ENCODE measurements around the gene ARSG. TPM values are rescaled to one million over a fixed set of nuclear protein-coding genes. Genes with fewer than 3 reads are reported as not detected.

The ARSG gene
- total RNA-seq, 1 donor from 2014 or later: 1.6 TPM

DNA sequence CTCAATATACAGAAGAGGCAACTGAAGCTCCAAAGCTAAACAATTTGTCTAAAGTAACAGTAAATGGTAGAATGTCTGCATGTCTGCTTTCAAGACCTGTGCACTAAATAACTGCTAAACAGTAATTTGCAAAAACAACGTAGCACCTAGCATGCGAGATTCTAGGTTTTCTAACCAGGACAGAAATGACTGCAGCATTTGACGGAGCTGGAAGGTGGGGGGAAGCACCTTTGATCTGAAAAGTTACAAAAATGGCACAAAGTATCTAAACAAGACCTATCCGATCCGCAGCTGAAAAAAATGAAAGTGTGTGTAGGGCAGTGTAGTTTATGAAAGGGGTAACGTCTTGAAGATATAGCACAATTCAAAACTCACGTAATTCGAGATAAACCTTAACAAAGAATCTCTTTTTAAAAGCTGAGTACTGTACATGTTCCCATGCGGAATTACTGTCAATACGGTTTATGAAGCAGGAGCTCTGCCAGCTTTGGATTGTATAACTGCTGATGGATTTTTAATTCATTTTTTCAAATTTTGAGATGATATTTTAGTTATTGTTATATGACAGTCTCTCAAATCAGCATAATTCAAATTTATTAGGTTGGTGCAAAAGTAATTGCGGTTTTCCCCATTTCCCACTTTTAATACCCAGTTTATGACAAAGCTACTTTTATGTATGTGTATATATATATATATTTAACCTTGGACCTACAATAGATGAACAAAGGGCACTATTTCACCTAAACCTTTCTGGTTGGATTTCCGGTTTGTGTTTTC is 167.2 kb downstream of the ARSG start:
- H3K27ac ChIP-seq (ENCODE audit: low read depth, low read length): peak overlapping the region; percentile 92
- peak overlapping the region; percentile 83 to 89 (median 89) for H3K9ac ChIP-seq (ENCODE audit: low read depth in 1 of 3, low read length in 3 of 3)
- no peaks in the 10 kb centered on the region for H3K9me3 ChIP-seq (ENCODE audit: control insufficient read depth in 3 of 3, low read length in 3 of 3)
- H3K4me3 ChIP-seq (ENCODE audit: low read length in 3 of 3): peak overlapping the region; percentile 75 to 83 (median 78)
- peaks cover 40 to 60% (median 57%) of the 10 kb centered on the region in 3 donors for H3K4me1 ChIP-seq (ENCODE audit: control insufficient read depth in 3 of 3, insufficient read depth in 3 of 3, low read length in 3 of 3)
- H3K27me3 ChIP-seq (ENCODE audit: control insufficient read depth in 3 of 3, insufficient read depth in 3 of 3, low read length in 3 of 3): no peaks in the 10 kb centered on the region
- H3K36me3 ChIP-seq (ENCODE audit: control insufficient read depth in 3 of 3, insufficient read depth in 3 of 3, low read length in 3 of 3): no peaks in the 10 kb centered on the region

GRCh38 chr17:68459037-68459639 is 167.8 kb downstream of the ARSG start:
- Histone ChIP-seq H3K9me3 (ENCODE audit: control insufficient read depth in 3 of 3, low read length in 3 of 3) (no peaks in the 10 kb centered on the region), H3K36me3 (ENCODE audit: control insufficient read depth in 3 of 3, insufficient read depth in 3 of 3, low read length in 3 of 3) (no peaks in the 10 kb centered on the region), H3K27ac (ENCODE audit: low read depth, low read length) (peak overlapping the region; percentile 92), H3K9ac (ENCODE audit: low read depth in 1 of 3, low read length in 3 of 3) (peak overlapping the region; percentile 2 to 89 (median 4)), H3K4me1 (ENCODE audit: control insufficient read depth in 3 of 3, insufficient read depth in 3 of 3, low read length in 3 of 3) (peaks cover 40 to 54% (median 50%) of the 10 kb centered on the region in 3 donors), H3K4me3 (ENCODE audit: low read length in 3 of 3) (no peak overlapping the region), H3K27me3 (ENCODE audit: control insufficient read depth in 3 of 3, insufficient read depth in 3 of 3, low read length in 3 of 3) (no peaks in the 10 kb centered on the region)

DNA sequence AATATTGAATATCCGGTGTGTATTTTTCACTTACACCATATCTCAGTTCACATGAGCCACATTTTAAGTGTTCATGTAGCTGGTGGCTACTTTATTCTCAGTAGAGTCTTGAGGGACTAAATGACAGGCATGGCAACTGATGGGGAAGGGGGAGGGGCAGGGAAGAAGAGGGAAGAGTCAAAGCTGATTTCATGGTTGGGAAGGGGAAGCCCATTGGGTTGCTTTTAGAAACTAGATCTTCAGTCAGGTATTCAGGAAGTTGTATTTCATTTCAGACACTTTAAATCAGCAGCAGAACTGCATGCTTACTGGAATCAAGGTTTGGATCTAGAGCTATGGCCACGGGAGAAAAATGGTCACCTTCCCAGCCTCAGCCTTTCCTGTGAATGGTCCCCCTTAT is 168.9 kb downstream of the ARSG start:
- Histone ChIP-seq H3K9ac (ENCODE audit: low read depth in 1 of 3, low read length in 3 of 3) (peak overlapping the region in 1 of 3 donors; percentile 68), H3K9me3 (ENCODE audit: control insufficient read depth in 3 of 3, low read length in 3 of 3) (no peaks in the 10 kb centered on the region), H3K27ac (ENCODE audit: low read depth, low read length) (peak overlapping the region; percentile 87), H3K4me3 (ENCODE audit: low read length in 3 of 3) (no peak overlapping the region), H3K4me1 (ENCODE audit: control insufficient read depth in 3 of 3, insufficient read depth in 3 of 3, low read length in 3 of 3) (peaks cover 31 to 51% (median 40%) of the 10 kb centered on the region in 3 donors), H3K27me3 (ENCODE audit: control insufficient read depth in 3 of 3, insufficient read depth in 3 of 3, low read length in 3 of 3) (no peaks in the 10 kb centered on the region), H3K36me3 (ENCODE audit: control insufficient read depth in 3 of 3, insufficient read depth in 3 of 3, low read length in 3 of 3) (no peaks in the 10 kb centered on the region)

DNA sequence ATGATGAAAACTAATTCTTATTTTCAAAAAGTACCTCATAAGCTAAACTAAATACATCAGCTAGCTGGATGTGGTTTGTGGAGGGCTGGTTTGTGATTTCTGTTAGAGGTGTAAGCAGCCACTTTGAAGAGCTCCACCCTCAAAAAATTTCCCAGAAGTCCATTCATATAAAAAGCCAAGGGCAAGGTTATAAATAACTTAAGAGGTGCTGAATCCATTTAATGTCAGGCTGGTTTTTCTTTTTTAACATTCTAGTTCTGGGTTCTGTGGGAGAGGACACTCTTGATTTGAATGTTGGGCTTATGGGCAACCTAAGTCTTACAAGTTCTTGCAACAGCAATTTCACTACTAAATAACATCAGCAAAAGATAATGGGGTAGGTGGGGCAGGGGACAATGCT is 169.4 kb downstream of the ARSG start:
- Histone ChIP-seq H3K27me3 (ENCODE audit: control insufficient read depth in 3 of 3, insufficient read depth in 3 of 3, low read length in 3 of 3) (no peaks in the 10 kb centered on the region), H3K9ac (ENCODE audit: low read depth in 1 of 3, low read length in 3 of 3) (peak overlapping the region in 2 of 3 donors; percentile 13 to 46), H3K4me1 (ENCODE audit: control insufficient read depth in 3 of 3, insufficient read depth in 3 of 3, low read length in 3 of 3) (peaks cover 29 to 53% (median 36%) of the 10 kb centered on the region in 3 donors), H3K4me3 (ENCODE audit: low read length in 3 of 3) (no peak overlapping the region), H3K27ac (ENCODE audit: low read depth, low read length) (peak overlapping the region; percentile 87), H3K9me3 (ENCODE audit: control insufficient read depth in 3 of 3, low read length in 3 of 3) (no peaks in the 10 kb centered on the region), H3K36me3 (ENCODE audit: control insufficient read depth in 3 of 3, insufficient read depth in 3 of 3, low read length in 3 of 3) (no peaks in the 10 kb centered on the region)

DNA sequence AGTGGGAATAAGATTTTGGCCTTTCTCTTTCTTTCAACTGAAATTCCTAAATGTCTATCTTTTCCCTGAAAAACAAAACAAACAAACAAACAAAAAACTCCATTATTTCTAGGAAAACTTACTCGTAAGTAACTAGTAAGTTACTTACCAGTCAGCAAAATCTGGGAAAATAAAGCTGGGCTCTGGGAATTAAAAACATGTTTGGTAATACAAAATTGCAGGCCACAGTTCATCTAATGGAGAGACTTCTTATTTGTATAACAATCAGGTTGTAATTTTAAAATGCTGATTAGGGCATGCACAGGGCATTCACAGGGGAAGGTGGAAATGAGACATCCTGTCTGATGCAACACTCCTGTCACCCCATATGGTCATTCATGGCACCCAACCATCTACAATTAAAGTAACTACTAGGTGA is 169.8 kb downstream of the ARSG start:
- H3K36me3 ChIP-seq (ENCODE audit: control insufficient read depth in 3 of 3, insufficient read depth in 3 of 3, low read length in 3 of 3): no peaks in the 10 kb centered on the region
- H3K27ac ChIP-seq (ENCODE audit: low read depth, low read length): peak overlapping the region; percentile 87
- H3K4me1 ChIP-seq (ENCODE audit: control insufficient read depth in 3 of 3, insufficient read depth in 3 of 3, low read length in 3 of 3): peaks cover 32 to 53% (median 32%) of the 10 kb centered on the region in 3 donors
- no peak overlapping the region for H3K4me3 ChIP-seq (ENCODE audit: low read length in 3 of 3)
- no peaks in the 10 kb centered on the region for H3K9me3 ChIP-seq (ENCODE audit: control insufficient read depth in 3 of 3, low read length in 3 of 3)
- no peaks in the 10 kb centered on the region for H3K27me3 ChIP-seq (ENCODE audit: control insufficient read depth in 3 of 3, insufficient read depth in 3 of 3, low read length in 3 of 3)
- H3K9ac ChIP-seq (ENCODE audit: low read depth in 1 of 3, low read length in 3 of 3): peak overlapping the region; percentile 13 to 51 (median 46)

DNA sequence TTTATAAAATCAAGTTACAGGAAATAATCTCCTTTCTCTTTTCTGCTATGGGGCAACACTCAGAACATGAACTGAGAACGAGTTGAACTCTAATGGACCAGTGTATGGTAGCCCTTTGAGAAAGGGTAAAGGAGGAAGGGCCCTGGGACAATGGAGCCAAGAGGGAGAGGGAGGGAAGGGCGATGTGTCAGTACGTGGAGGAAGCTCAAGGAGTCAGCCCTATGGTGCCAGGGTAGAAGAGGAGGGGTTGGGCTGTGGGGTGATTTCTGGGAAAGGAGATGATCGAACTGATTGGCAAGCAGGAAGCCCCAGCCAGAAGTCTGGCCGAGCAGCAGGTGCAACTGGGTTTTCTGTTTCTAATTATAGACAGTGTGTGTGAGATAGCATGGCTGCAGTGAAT is 170.3 kb downstream of the ARSG start:
- Histone ChIP-seq H3K36me3 (ENCODE audit: control insufficient read depth in 3 of 3, insufficient read depth in 3 of 3, low read length in 3 of 3) (no peaks in the 10 kb centered on the region), H3K9me3 (ENCODE audit: control insufficient read depth in 3 of 3, low read length in 3 of 3) (no peaks in the 10 kb centered on the region), H3K4me3 (ENCODE audit: low read length in 3 of 3) (peak overlapping the region in 2 of 3 donors; percentile 35 to 41), H3K27me3 (ENCODE audit: control insufficient read depth in 3 of 3, insufficient read depth in 3 of 3, low read length in 3 of 3) (no peaks in the 10 kb centered on the region), H3K4me1 (ENCODE audit: control insufficient read depth in 3 of 3, insufficient read depth in 3 of 3, low read length in 3 of 3) (peaks cover 27 to 48% (median 27%) of the 10 kb centered on the region in 3 donors), H3K27ac (ENCODE audit: low read depth, low read length) (peak overlapping the region; percentile 87), H3K9ac (ENCODE audit: low read depth in 1 of 3, low read length in 3 of 3) (peak overlapping the region; percentile 13 to 51 (median 46))

DNA sequence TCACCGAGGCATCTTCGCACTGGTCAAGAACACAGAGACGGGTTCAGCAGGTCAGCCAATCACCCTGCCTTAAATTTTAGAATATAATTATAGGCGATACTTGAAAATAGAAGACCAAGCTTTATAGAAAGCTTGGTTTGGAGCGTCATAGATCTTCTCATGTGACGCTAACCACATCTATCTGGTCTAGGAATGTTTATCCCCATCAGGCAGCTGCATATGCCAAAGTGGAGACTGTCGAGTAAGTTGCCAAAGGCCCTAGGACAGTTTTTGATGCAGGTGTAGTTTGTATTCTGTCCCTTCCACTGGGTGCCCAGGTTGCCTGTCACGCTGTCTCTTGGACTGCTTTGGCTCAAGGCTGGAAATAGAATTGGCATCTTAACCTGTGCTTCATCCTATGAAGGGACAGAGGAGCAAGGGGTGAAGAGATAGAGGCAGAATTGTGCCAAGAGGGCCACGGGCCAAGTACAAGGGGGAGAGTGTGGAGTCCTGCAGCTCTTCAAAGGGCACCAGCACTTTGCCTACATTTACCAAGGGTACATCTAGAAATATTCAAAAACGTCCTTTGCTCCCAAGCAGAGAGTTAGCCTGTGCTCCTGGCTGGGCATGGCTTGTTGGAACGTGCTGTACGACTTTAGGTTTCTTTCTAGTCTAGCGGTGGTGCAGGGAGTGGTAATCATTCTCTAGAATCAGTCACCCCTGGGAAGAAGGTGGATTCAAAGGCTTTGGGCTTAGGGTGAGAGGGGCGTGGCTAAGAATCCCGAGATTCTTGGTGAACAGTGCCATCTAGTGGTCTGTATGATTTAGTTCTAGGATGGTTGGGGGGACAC is 171.3 kb downstream of the ARSG start:
- Histone ChIP-seq H3K36me3 (ENCODE audit: control insufficient read depth in 3 of 3, insufficient read depth in 3 of 3, low read length in 3 of 3) (no peaks in the 10 kb centered on the region), H3K27ac (ENCODE audit: low read depth, low read length) (peak overlapping the region; percentile 87), H3K9me3 (ENCODE audit: control insufficient read depth in 3 of 3, low read length in 3 of 3) (no peaks in the 10 kb centered on the region), H3K9ac (ENCODE audit: low read depth in 1 of 3, low read length in 3 of 3) (peak overlapping the region; percentile 29 to 74 (median 63)), H3K27me3 (ENCODE audit: control insufficient read depth in 3 of 3, insufficient read depth in 3 of 3, low read length in 3 of 3) (no peaks in the 10 kb centered on the region), H3K4me3 (ENCODE audit: low read length in 3 of 3) (peak overlapping the region; percentile 38 to 61 (median 55)), H3K4me1 (ENCODE audit: control insufficient read depth in 3 of 3, insufficient read depth in 3 of 3, low read length in 3 of 3) (peaks cover 26 to 47% (median 27%) of the 10 kb centered on the region in 3 donors)

- Histone ChIP-seq H3K9me3 (ENCODE audit: control insufficient read depth in 3 of 3, low read length in 3 of 3) (no peaks in the 10 kb centered on the region), H3K9ac (ENCODE audit: low read depth in 1 of 3, low read length in 3 of 3) (no peak overlapping the region), H3K4me1 (ENCODE audit: control insufficient read depth in 3 of 3, insufficient read depth in 3 of 3, low read length in 3 of 3) (peaks cover 23 to 51% (median 30%) of the 10 kb centered on the region in 3 donors), H3K27ac (ENCODE audit: low read depth, low read length) (no peak overlapping the region), H3K36me3 (ENCODE audit: control insufficient read depth in 3 of 3, insufficient read depth in 3 of 3, low read length in 3 of 3) (no peaks in the 10 kb centered on the region), H3K27me3 (ENCODE audit: control insufficient read depth in 3 of 3, insufficient read depth in 3 of 3, low read length in 3 of 3) (no peaks in the 10 kb centered on the region), H3K4me3 (ENCODE audit: low read length in 3 of 3) (no peak overlapping the region)
These were observed 172.1 kb downstream of the ARSG start for GRCh38 chr17:68463211-68464019.

DNA sequence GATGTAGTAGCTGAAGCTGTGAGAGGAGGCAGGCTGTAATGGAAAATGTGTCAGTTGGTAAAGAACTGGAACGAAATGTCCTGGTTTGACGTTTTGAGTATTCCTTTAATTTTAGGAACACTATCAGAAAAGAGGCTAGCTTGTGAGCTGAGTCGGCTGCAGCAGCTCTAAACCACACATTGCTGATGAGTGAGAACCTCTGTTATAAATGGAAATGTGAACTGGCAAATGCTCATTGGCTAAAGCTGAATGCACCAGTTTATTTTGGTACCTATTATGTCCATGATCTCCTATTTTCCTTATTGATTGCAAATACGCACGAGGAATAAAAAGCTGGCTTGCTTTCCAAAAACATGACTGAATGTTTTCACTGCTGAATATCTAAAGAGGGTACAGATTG is 177.0 kb downstream of the ARSG start:
- no peaks in the 10 kb centered on the region for H3K36me3 ChIP-seq (ENCODE audit: control insufficient read depth in 3 of 3, insufficient read depth in 3 of 3, low read length in 3 of 3)
- H3K4me1 ChIP-seq (ENCODE audit: control insufficient read depth in 3 of 3, insufficient read depth in 3 of 3, low read length in 3 of 3): peaks cover 0 to 14% (median 7%) of the 10 kb centered on the region in 3 donors
- H3K27ac ChIP-seq (ENCODE audit: low read depth, low read length): peak overlapping the region; percentile 16
- H3K27me3 ChIP-seq (ENCODE audit: control insufficient read depth in 3 of 3, insufficient read depth in 3 of 3, low read length in 3 of 3): no peaks in the 10 kb centered on the region
- H3K9me3 ChIP-seq (ENCODE audit: control insufficient read depth in 3 of 3, low read length in 3 of 3): no peaks in the 10 kb centered on the region
- no peak overlapping the region for H3K9ac ChIP-seq (ENCODE audit: low read depth in 1 of 3, low read length in 3 of 3)
- no peak overlapping the region for H3K4me3 ChIP-seq (ENCODE audit: low read length in 3 of 3)

Data from skeletal muscle tissue (tissue), 4 donors.